Ovary (tissue), 3 donors: ENCODE measurements around the gene CA10.

Experiments
- CTCF ChIP-seq, 3 donors: fragments of 450-650 bp in 2 of 3; fragments of 200-600 bp in 1 of 3; IDR thresholded peaks; one replicate each; pipeline versions ENCODE4 v1.5.1 to v1.8.0; 2016 to 2022; ENCODE audit warnings: antibody characterized with exemption in 3 of 3, mild to moderate bottlenecking in 1 of 3
- EP300 ChIP-seq: sonication (generic); formaldehyde crosslinking; IDR thresholded peaks from one replicate; pipeline ENCODE4 v1.6.1; 2017; ENCODE audit warnings: antibody characterized with exemption
- POLR2A ChIP-seq: fragments of 450-650 bp; IDR thresholded peaks from one replicate; pipeline ENCODE4 v1.6.1; 2017; ENCODE audit warnings: antibody characterized with exemption, mild to moderate bottlenecking, moderate library complexity
- donor health status: DM: no; HTN: no; CAD: no.

GRCh38 chr17:51613255-51613654 lies 545.3 kb downstream of the CA10 start:
- TF ChIP-seq POLR2A = no peak
- no peak for TF ChIP-seq CTCF (IDR thresholded peaks at IDR 0.05)
- TF ChIP-seq EP300 = no peak
